SJSA1 (cell line): ENCODE measurements around the gene TENT4A. TPM values are rescaled to one million over a fixed set of nuclear protein-coding genes. Genes with fewer than 3 reads are reported as not detected.
A peak's percentile ranks its signal among the peaks of the same experiment; 100 is the strongest.

Source experiments
- DNase-seq, 2 experiments: peaks; one replicate each; pipeline ENCODE4 v3.0.0-alpha.2; 2015 to 2020; ENCODE audit warnings: low spot score in 2 of 2, low read depth in 1 of 2
- H3K27ac ChIP-seq: fragments of 250-450 bp; sonication (Bioruptor Pico); 2 replicates; pipeline ENCODE4 v1.5.1; 2020; ENCODE audit warnings: mild to moderate bottlenecking, moderate library complexity
- H3K27me3 ChIP-seq: fragments of 250-450 bp; sonication (Bioruptor Pico); replicated peaks from 2 replicates; pipeline ENCODE4 v1.5.1; 2020; ENCODE audit warnings: mild to moderate bottlenecking, moderate library complexity
- H3K36me3 ChIP-seq: fragments of 250-450 bp; sonication (Bioruptor Pico); 2 replicates; pipeline ENCODE4 v1.5.1; 2020; ENCODE audit warnings: mild to moderate bottlenecking
- H3K4me1 ChIP-seq: fragments of 250-450 bp; sonication (Bioruptor Pico); replicated peaks from 2 replicates; pipeline ENCODE4 v1.6.1; 2021; ENCODE audit warnings: mild to moderate bottlenecking
- H3K4me3 ChIP-seq: fragments of 250-450 bp; sonication (Bioruptor Pico); 2 replicates; pipeline ENCODE4 v1.5.1; 2020; ENCODE audit warnings: mild to moderate bottlenecking
- H3K9me3 ChIP-seq: fragments of 250-450 bp; sonication (Bioruptor Pico); replicated peaks from 2 replicates; pipeline ENCODE4 v1.5.1; 2020; ENCODE audit warnings: mild to moderate bottlenecking
- total RNA-seq: library from RNA; depleted of rRNA; stranded (reverse); fragments of >200 nt; shearing (Covaris generic); gene quantifications from 2 replicates; pipeline ENCODE4 v1.2.3, GENCODE V29; 2014

TENT4A gene
- total RNA-seq, 1 experiment from 2014 or later = 17.8 TPM

DNA sequence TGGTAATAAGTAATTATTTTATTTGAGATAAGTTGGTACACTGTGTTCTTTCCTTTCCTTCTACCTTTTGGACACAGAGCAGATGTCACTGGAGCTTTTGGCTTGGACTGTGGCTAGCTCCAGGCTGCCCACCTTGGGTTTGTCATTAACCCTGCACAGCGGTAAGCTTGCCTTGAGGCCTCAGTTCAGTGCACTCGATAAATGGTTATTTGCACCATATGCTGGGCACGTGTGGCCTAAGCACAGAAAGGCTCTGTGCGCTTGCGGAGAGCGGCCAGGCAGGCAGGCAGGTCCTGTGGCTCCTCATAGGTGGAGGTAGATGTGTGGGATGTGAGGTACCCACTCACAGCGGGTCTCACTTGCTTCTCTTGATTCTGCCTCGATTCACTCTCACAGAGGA lies 30.0 kb upstream of the TENT4A start:
- Histone ChIP-seq H3K27me3 (peaks cover 9% of the 10 kb centered on the region; the same call in 1 of the 2 replicates), H3K4me3 (no peak overlapping the region), H3K4me1 (no peaks in the 10 kb centered on the region), H3K9me3 (peaks cover 5% of the 10 kb centered on the region; the same call in 1 of the 2 replicates), H3K36me3 (no peaks in the 10 kb centered on the region), H3K27ac (no peak overlapping the region)
- no peak for DNase-seq

GRCh38 chr5:6684075-6684474 lies 29.2 kb upstream of the TENT4A start:
- Histone ChIP-seq H3K27me3 (peaks cover 9% of the 10 kb centered on the region; the same call in 1 of the 2 replicates), H3K27ac (no peak overlapping the region), H3K4me3 (no peak overlapping the region), H3K36me3 (no peaks in the 10 kb centered on the region), H3K4me1 (no peaks in the 10 kb centered on the region), H3K9me3 (peaks cover 5% of the 10 kb centered on the region; the same call in 1 of the 2 replicates)
- no peak for DNase-seq

DNA sequence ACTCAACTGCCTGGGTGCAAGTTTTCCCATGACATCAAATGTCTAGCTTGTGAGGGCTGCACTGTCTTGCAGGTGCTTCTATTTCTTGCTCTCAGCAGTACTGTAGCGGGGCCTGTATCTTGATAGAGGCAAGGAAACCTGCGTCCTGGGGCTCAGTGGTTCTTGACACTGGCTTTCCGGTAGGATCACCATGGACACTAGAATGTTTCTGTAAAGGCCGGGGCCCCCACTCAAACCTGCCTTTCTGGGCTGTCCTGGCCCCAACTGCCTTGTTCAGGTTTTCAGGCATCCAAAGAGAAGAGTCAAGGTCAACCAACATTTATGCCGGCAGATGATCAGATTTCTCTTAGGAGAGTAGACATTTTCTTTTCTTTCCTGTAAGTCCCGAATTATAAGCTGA lies 26.7 kb upstream of the TENT4A start:
- Histone ChIP-seq H3K4me1 (no peaks in the 10 kb centered on the region), H3K36me3 (no peaks in the 10 kb centered on the region), H3K27me3 (peaks cover 8% of the 10 kb centered on the region; the same call in 1 of the 2 replicates), H3K27ac (no peak overlapping the region), H3K4me3 (no peak overlapping the region), H3K9me3 (peaks cover 5% of the 10 kb centered on the region; the same call in 1 of the 2 replicates)
- DNase-seq = no peak

GRCh38 chr5:6686915-6687409 lies 26.3 kb upstream of the TENT4A start:
- Histone ChIP-seq H3K27me3 (peaks cover 6% of the 10 kb centered on the region; the same call in 1 of the 2 replicates), H3K36me3 (no peaks in the 10 kb centered on the region), H3K27ac (no peak overlapping the region), H3K4me1 (no peaks in the 10 kb centered on the region), H3K9me3 (0 out of 2 replicates have a peak, but pooled peaks cover 2% of the 10 kb centered on the region), H3K4me3 (no peak overlapping the region)
- peak in 1 of 2 experiments; percentile 49 for DNase-seq

DNA sequence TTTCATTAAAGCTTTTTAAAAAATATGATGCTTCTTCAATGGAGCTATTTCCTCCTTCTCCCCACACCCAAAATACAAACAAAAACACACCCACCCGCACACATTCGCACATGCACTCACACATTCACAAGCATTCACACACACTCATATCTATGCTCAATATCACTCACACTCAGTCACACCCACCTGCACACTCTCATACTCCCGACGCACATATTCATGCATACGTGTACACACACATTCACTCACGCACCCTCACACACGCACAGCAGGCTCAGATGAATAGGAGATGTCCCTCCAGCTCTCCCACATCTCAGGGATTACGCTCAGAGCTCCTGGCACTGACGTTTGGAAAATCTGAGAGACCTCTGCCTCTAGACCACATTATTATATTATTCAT lies 25.7 kb upstream of the TENT4A start:
- H3K27me3 ChIP-seq = peaks cover 4% of the 10 kb centered on the region; the same call in 1 of the 2 replicates
- no peaks in the 10 kb centered on the region for H3K4me1 ChIP-seq
- H3K9me3 ChIP-seq = 0 out of 2 replicates have a peak, but pooled peaks cover 2% of the 10 kb centered on the region
- no peak overlapping the region for H3K27ac ChIP-seq
- no peak overlapping the region for H3K4me3 ChIP-seq
- no peak for DNase-seq
- H3K36me3 ChIP-seq = no peaks in the 10 kb centered on the region

DNA sequence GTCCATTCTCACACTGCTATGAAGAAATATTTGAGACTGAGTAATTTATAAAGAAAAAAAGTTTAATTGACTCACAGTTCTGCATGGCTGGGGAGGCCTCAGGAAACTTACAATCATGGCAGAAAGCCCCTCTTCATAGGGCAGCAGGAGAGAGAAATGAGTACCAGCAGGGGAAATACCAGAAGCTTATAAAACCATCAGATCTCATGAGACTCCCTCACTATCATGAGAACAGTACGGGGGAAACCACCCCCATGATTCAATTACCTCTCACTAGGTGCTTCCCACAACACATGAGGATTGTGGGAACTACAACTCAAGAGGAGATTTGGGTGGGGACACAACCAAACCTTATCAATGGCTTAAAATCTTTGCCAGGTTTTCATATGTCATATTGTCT lies 20.3 kb upstream of the TENT4A start:
- Histone ChIP-seq H3K27ac (no peak overlapping the region), H3K9me3 (no peaks in the 10 kb centered on the region), H3K36me3 (no peaks in the 10 kb centered on the region), H3K27me3 (peaks cover 6% of the 10 kb centered on the region; the same call in 1 of the 2 replicates), H3K4me1 (no peaks in the 10 kb centered on the region), H3K4me3 (no peak overlapping the region)
- DNase-seq = no peak

- no peaks in the 10 kb centered on the region for H3K9me3 ChIP-seq
- H3K4me1 ChIP-seq = peaks cover 14% of the 10 kb centered on the region
- H3K36me3 ChIP-seq = no peaks in the 10 kb centered on the region
- H3K27ac ChIP-seq = no peak overlapping the region
- no peak overlapping the region for H3K4me3 ChIP-seq
- peaks cover 6% of the 10 kb centered on the region; the same call in 1 of the 2 replicates for H3K27me3 ChIP-seq
- DNase-seq = no peak
Observed at GRCh38 chr5:6698696-6699095, 14.5 kb upstream of the TENT4A start.

DNA sequence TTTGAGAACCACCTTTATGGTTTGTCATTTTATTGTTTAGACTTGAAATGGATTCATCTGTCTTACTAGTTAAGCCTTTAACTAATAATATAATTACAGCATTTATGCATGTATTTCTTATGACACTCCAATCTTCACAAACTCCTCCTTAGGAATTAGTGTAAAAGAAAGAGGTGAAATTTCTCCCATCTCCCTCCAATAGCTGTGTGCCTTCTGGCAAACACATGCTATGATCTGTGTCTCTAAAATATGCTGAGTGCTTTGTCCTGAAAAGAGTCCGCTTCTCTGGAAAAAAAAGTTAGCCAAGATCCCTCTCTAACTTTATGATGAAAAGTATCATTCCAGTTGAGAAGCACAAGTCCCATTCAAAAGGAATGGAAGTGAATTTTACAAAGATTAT lies 13.9 kb upstream of the TENT4A start:
- no peaks in the 10 kb centered on the region for H3K36me3 ChIP-seq
- H3K4me1 ChIP-seq = peaks cover 21% of the 10 kb centered on the region
- H3K27me3 ChIP-seq = peaks cover 6% of the 10 kb centered on the region; the same call in 1 of the 2 replicates
- no peak for DNase-seq
- no peak overlapping the region for H3K27ac ChIP-seq
- no peak overlapping the region for H3K4me3 ChIP-seq
- H3K9me3 ChIP-seq = no peaks in the 10 kb centered on the region

DNA sequence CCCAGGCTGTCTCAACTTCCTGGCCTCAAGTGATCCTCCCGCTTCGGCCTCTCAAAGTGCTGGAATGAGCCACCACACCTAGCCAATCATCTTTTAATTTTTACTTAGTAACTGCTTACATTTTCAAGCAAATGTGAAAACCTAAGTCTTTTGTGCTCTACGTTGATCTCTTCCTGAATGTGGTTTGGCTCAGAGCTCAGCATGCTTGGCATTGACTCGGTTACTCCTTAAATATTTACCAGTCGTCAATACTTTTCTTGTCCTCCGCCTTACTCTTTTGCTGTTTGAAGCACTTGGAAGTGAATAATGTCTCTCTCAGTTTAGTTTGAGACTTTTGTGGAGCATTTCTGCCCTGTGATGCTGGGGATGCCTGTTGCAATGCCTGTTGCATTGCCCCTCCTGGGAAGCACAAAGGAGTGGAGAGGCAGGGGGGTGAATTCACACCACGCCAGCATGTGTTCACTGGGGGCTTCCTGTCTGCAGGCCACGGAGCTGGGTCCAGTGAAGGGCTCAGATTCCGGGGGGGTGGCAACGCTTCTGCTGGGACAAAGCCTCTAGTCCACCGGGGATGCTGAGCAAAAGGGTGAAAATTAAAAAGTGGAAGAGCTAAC lies 13.1 kb upstream of the TENT4A start:
- H3K4me3 ChIP-seq = no peak overlapping the region
- peaks cover 4% of the 10 kb centered on the region; the same call in 1 of the 2 replicates for H3K27me3 ChIP-seq
- no peak for DNase-seq
- H3K36me3 ChIP-seq = no peaks in the 10 kb centered on the region
- peaks cover 29% of the 10 kb centered on the region for H3K4me1 ChIP-seq
- no peaks in the 10 kb centered on the region for H3K9me3 ChIP-seq
- no peak overlapping the region for H3K27ac ChIP-seq

- Histone ChIP-seq H3K36me3 (no peaks in the 10 kb centered on the region), H3K4me3 (no peak overlapping the region), H3K4me1 (peaks cover 35% of the 10 kb centered on the region), H3K27me3 (no peaks in the 10 kb centered on the region), H3K9me3 (no peaks in the 10 kb centered on the region), H3K27ac (no peak overlapping the region)
- DNase-seq = no peak
Observed at GRCh38 chr5:6700685-6701355, 12.4 kb upstream of the TENT4A start.

GRCh38 chr5:6701491-6701890 lies 11.7 kb upstream of the TENT4A start:
- Histone ChIP-seq H3K4me3 (no peak overlapping the region), H3K27me3 (no peaks in the 10 kb centered on the region), H3K27ac (no peak overlapping the region), H3K9me3 (no peaks in the 10 kb centered on the region), H3K4me1 (peaks cover 41% of the 10 kb centered on the region), H3K36me3 (no peaks in the 10 kb centered on the region)
- DNase-seq = no peak

DNA sequence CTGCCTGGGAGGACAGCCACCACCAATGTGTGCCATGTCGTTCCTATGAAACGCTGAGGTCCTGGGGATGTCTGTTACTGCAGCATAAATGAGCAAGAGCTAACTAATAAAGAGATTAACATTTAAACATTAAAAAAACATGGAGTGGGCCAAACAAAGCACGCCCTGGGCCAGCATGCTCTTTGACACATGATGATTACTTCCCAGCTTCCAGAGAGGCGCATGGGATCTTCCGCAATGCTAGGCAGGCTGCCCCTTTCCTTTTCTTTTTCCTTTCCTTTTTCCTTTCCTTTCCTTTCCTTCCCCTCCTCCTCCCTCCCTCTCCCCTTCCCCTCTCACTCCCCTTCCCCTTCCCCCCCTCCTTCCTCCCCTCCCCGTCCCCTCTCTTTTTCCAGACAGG lies 10.6 kb upstream of the TENT4A start:
- Histone ChIP-seq H3K27ac (no peak overlapping the region), H3K27me3 (no peaks in the 10 kb centered on the region), H3K36me3 (no peaks in the 10 kb centered on the region), H3K4me3 (no peak overlapping the region), H3K9me3 (no peaks in the 10 kb centered on the region), H3K4me1 (peaks cover 41% of the 10 kb centered on the region)
- no peak for DNase-seq

DNA sequence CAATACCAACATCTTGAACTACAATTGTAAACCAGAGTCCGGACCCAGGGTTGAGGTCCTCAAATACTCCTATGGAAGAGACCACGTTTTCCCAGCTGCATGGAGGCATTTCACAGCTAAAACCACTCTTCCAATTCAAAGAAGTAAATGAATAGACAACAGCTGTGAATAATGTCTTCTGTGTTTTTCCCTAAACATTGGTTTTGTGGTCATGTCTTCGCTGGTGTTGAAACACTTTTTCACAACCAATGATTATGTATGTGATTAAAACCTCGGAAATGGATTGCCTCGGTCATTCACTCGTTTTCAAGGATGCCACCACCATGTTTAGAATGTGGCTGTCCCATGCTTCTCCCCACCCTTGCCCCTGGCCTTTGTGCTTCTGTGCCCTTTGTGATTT lies 9.4 kb upstream of the TENT4A start:
- H3K27ac ChIP-seq = peak overlapping the region; percentile 68
- no peaks in the 10 kb centered on the region for H3K27me3 ChIP-seq
- H3K9me3 ChIP-seq = no peaks in the 10 kb centered on the region
- H3K4me1 ChIP-seq = peaks cover 41% of the 10 kb centered on the region
- DNase-seq = peak; percentile 33 to 65
- H3K4me3 ChIP-seq = no peak overlapping the region
- H3K36me3 ChIP-seq = no peaks in the 10 kb centered on the region

DNA sequence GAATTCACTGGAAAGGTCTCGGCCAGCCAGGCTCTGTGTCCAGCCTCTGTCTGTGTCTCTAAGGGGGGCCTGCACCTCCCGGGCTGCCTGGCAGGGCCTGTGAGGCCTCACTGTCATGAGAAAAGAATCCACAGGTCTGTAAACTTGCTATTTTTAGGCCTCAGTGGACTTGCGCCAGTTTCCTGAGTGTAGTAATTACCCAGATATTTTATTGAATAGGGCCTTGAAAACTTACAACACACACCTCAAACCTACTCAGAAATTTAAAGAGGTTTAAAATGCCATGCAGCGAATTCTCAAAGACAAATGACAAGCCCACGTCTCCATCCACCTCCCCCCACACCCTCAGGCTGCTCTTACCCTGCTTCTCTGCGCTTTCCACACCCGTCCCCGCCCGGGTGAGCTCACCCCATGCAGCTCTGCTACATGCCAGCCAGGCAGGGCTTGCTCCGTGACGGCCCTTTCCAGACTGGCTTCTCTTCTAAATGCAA lies 8.8 kb upstream of the TENT4A start:
- H3K9me3 ChIP-seq = no peaks in the 10 kb centered on the region
- no peaks in the 10 kb centered on the region for H3K36me3 ChIP-seq
- DNase-seq = peak; percentile 90 to 93
- no peak overlapping the region; the same call in 1 of the 2 replicates for H3K4me3 ChIP-seq
- peaks cover 41% of the 10 kb centered on the region for H3K4me1 ChIP-seq
- H3K27me3 ChIP-seq = no peaks in the 10 kb centered on the region
- peak overlapping the region; percentile 68 for H3K27ac ChIP-seq
